Activated CD4-positive, CD25-positive, alpha-beta regulatory T cell treated with anti-CD3 and anti-CD28 coated beads, Interleukin-2, amount 50 U/mL, for 24 hours (primary cell): ENCODE measurements around the gene TNFRSF14.

Source experiments
- ATAC-seq, 2 donors: fragments of 150-1000 bp; cut with Tn5 transposase; one replicate each; pipeline ENCODE4 v1.10.0; 2021; ENCODE audit warnings: mild to moderate bottlenecking in 1 of 2, moderate library complexity in 1 of 2

TNFRSF14 gene

GRCh38 chr1:2556277-2556677, at the start of gene TNFRSF14:
TSS of gene TNFRSF14 (plus strand) at chr1:2556371. CDS start at chr1:2556665, 294 bp downstream.
- ATAC-seq = peak; percentile 81 to 84

- no peak for ATAC-seq
These were observed 49.1 kb upstream of the TNFRSF14 start for GRCh38 chr1:2506901-2507565.

GRCh38 chr1:2507744-2508155, 48.4 kb upstream of the TNFRSF14 start:
- ATAC-seq = no peak

- no peak for ATAC-seq
These were observed 48.0 kb upstream of the TNFRSF14 start for GRCh38 chr1:2508180-2508579.

- ATAC-seq = no peak
These were observed 47.4 kb upstream of the TNFRSF14 start for GRCh38 chr1:2508751-2509150.

- ATAC-seq = no peak
These were observed 46.6 kb upstream of the TNFRSF14 start for GRCh38 chr1:2509589-2509988.

GRCh38 chr1:2510366-2511155, 45.6 kb upstream of the TNFRSF14 start:
- ATAC-seq = no peak

GRCh38 chr1:2512862-2513421, 43.2 kb upstream of the TNFRSF14 start:
- ATAC-seq = no peak

GRCh38 chr1:2513939-2514652, 42.1 kb upstream of the TNFRSF14 start:
- no peak for ATAC-seq

- no peak for ATAC-seq
These were observed 41.1 kb upstream of the TNFRSF14 start for GRCh38 chr1:2514863-2515762.

GRCh38 chr1:2515763-2516080, 40.4 kb upstream of the TNFRSF14 start:
- ATAC-seq = no peak

GRCh38 chr1:2516124-2516523, 40.0 kb upstream of the TNFRSF14 start:
- ATAC-seq = no peak

GRCh38 chr1:2516946-2517345, 39.2 kb upstream of the TNFRSF14 start:
- ATAC-seq = no peak

- no peak for ATAC-seq
These were observed 38.2 kb upstream of the TNFRSF14 start for GRCh38 chr1:2517966-2518365.

GRCh38 chr1:2518528-2518927, 37.6 kb upstream of the TNFRSF14 start:
- ATAC-seq = no peak

GRCh38 chr1:2519029-2519685, 37.0 kb upstream of the TNFRSF14 start:
- ATAC-seq = no peak

GRCh38 chr1:2519729-2520128, 36.4 kb upstream of the TNFRSF14 start:
- no peak for ATAC-seq

GRCh38 chr1:2520206-2520605, 36.0 kb upstream of the TNFRSF14 start:
- ATAC-seq = no peak

GRCh38 chr1:2520806-2521205, 35.4 kb upstream of the TNFRSF14 start:
- no peak for ATAC-seq

GRCh38 chr1:2522230-2522629, 33.9 kb upstream of the TNFRSF14 start:
- ATAC-seq = no peak

GRCh38 chr1:2523191-2523890, 32.8 kb upstream of the TNFRSF14 start:
- ATAC-seq = no peak
